Measurements from ENCODE around the gene PLCB4. TPM values are rescaled to one million over a fixed set of nuclear protein-coding genes. Genes with fewer than 3 reads are reported as not detected.

The PLCB4 gene
- total RNA-seq, 1 experiment from 2014 or later = 10.1 TPM

DNA sequence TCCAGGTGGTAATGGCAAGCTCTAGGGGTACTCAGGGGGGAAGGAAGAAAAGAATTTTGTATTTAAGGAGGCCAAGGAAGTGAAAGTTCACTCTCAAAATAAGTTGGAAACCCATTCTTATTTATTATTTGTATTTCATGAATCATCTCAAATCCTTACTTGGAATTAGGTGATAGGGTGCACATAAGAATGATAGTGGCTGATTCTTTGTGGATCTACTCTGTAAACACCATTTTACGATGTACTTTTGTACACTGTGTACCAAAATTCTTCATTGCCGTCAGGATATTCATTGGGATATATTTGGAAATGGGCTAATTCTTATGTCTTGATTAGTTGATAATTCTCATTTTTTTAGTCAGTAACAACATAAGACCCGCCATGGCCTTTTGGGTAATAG, 266.0 kb downstream of the PLCB4 start:
- Histone ChIP-seq H2BK120ac (ENCODE audit: low read depth, low read length, poor library complexity, severe bottlenecking) (no peak overlapping the region), H2BK20ac (ENCODE audit: low read depth, low read length, poor library complexity, severe bottlenecking) (no peak overlapping the region), H3K79me1 (ENCODE audit: insufficient read depth, low read depth, low read length, poor library complexity, severe bottlenecking) (no peaks in the 10 kb centered on the region), H4K8ac (replicated peaks; ENCODE audit: insufficient read length, low read depth, low read length) (no peak overlapping the region), H3K9ac (ENCODE audit: extremely low read depth, insufficient read length, low read length) (no peak overlapping the region), H3T11ph (ENCODE audit: low read length) (no peak overlapping the region), H2BK5ac (ENCODE audit: insufficient read length, low read length) (no peak overlapping the region), H3K23me2 (ENCODE audit: insufficient read length, low read depth, low read length, poor library complexity, severe bottlenecking) (no peaks in the 10 kb centered on the region), H2BK15ac (ENCODE audit: low read depth, low read length) (no peak overlapping the region), H3K27ac (ENCODE audit: insufficient read length, low read depth, low read length) (no peak overlapping the region), H3K14ac (ENCODE audit: insufficient read depth, low read length) (no peak overlapping the region), H3K18ac (ENCODE audit: insufficient read length, low read depth, low read length) (no peak overlapping the region), H3K4ac (ENCODE audit: low read depth, low read length) (no peak overlapping the region), H3K4me1 (ENCODE audit: insufficient read depth, low read length) (peaks cover 2% of the 10 kb centered on the region; the same call in 1 of the 2 replicates), H4K91ac (ENCODE audit: insufficient read length, low read depth, low read length) (no peak overlapping the region), H2BK12ac (ENCODE audit: insufficient read length, low read depth, low read length) (no peak overlapping the region), H3K56ac (ENCODE audit: insufficient read length, low read depth, low read length) (no peak overlapping the region), H3K4me2 (ENCODE audit: insufficient read depth, insufficient read length, low read length) (no peak overlapping the region), H3K79me2 (ENCODE audit: insufficient read depth, low read length) (no peaks in the 10 kb centered on the region), H4K5ac (ENCODE audit: insufficient read length, low read depth, low read length) (no peak overlapping the region), H4K20me1 (ENCODE audit: control insufficient read depth, insufficient read depth, insufficient read length) (no peaks in the 10 kb centered on the region), H2AFZ (ENCODE audit: low read length) (no peak overlapping the region), H3K23ac (ENCODE audit: insufficient read length, low read depth, low read length) (no peak overlapping the region), H3K27me3 (ENCODE audit: insufficient read depth, low read length) (no peaks in the 10 kb centered on the region), H3K9me3 (ENCODE audit: control insufficient read depth, low read depth, low read length) (no peaks in the 10 kb centered on the region), H2AK5ac (ENCODE audit: insufficient read length, low read length) (no peak overlapping the region)
- Mint-ChIP-seq H3K4me3 (no peak overlapping the region), H3K9me3 (no peaks in the 10 kb centered on the region), H3K27me3 (ENCODE audit: low read depth) (no peaks in the 10 kb centered on the region), H3K36me3 (ENCODE audit: insufficient read depth in 1 of 3, low read depth in 3 of 3) (no peaks in the 10 kb centered on the region), H3K4me1 (no peaks in the 10 kb centered on the region; a peak in 2 of 4 replicates), H3K27ac (no peak overlapping the region)
- TF ChIP-seq, protein P1, sequence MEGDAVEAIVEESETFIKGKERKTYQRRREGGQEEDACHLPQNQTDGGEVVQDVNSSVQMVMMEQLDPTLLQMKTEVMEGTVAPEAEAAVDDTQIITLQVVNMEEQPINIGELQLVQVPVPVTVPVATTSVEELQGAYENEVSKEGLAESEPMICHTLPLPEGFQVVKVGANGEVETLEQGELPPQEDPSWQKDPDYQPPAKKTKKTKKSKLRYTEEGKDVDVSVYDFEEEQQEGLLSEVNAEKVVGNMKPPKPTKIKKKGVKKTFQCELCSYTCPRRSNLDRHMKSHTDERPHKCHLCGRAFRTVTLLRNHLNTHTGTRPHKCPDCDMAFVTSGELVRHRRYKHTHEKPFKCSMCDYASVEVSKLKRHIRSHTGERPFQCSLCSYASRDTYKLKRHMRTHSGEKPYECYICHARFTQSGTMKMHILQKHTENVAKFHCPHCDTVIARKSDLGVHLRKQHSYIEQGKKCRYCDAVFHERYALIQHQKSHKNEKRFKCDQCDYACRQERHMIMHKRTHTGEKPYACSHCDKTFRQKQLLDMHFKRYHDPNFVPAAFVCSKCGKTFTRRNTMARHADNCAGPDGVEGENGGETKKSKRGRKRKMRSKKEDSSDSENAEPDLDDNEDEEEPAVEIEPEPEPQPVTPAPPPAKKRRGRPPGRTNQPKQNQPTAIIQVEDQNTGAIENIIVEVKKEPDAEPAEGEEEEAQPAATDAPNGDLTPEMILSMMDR (conservative IDR thresholded peaks at IDR 0.05) = no peak
- WGBS (ENCODE audit: extremely low coverage, insufficient read length, low lambda C conversion rate) = no CpG with 5 or more reads among the region's 3 CpGs
- DNase-seq = no peak
